ENCODE measurements around the gene LRRC61.

The LRRC61 gene

DNA sequence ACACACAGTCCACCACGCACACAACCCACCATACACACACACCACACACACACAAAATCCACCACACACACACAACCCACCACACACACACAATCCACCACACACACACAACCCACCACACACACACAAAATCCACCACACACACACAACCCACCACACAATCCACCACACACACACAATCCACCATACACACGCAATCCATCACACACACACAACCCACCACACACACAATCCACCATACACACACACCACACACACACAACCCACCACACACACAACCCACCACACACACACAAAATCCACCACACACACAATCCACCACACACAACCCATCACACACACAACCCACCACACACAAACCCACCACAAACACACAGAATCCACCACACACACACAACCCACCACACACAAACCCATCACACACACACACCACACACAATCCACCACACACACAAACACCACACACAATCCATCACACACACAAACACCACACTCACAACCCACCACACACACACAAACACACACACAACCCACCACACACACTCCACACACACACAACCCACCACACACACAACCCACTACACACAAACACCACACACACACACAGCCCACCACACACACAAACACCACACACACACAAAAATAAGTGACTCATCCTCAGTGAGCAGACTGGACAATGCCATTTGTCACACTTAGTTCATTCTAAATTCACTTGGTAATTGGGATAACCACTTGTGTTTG is 36.6 kb downstream of the LRRC61 start (continued):
- TF ChIP-seq ZNF350 (tag by site-specific recombination; IDR thresholded peaks at IDR 0.05) (no peak), ZNF530 (tag by site-specific recombination; IDR thresholded peaks at IDR 0.05; ENCODE audit: low read depth) (no peak), GLIS2 (tag by site-specific recombination; IDR thresholded peaks at IDR 0.05) (no peak), MZF1 (tag by site-specific recombination; IDR thresholded peaks at IDR 0.05; ENCODE audit: borderline replicate concordance) (no peak), ZNF140 (tag by site-specific recombination; IDR thresholded peaks at IDR 0.05) (no peak), ZNF558 (tag by site-specific recombination; IDR thresholded peaks at IDR 0.05) (no peak), ZNF701 (tag by site-specific recombination; IDR thresholded peaks at IDR 0.05) (no peak), YY1 (tag by site-specific recombination; IDR thresholded peaks at IDR 0.05) (no peak), ZNF624 (tag by site-specific recombination; IDR thresholded peaks at IDR 0.05) (no peak), KLF7 (tag by site-specific recombination; IDR thresholded peaks at IDR 0.05; ENCODE audit: borderline replicate concordance) (peak; percentile 64), IKZF3 (tag by site-specific recombination; IDR thresholded peaks at IDR 0.05) (no peak), KLF16 (tag by site-specific recombination; IDR thresholded peaks at IDR 0.05) (no peak), ZNF843 (tag by site-specific recombination; IDR thresholded peaks at IDR 0.05) (peak; percentile 91), OSR2 (tag by site-specific recombination; IDR thresholded peaks at IDR 0.05) (peak; percentile 94), ZBTB17 (tag by site-specific recombination; IDR thresholded peaks at IDR 0.05) (peak; percentile 90), ZNF138 (tag by site-specific recombination; IDR thresholded peaks at IDR 0.05; ENCODE audit: borderline replicate concordance) (no peak), ZNF223 (tag by site-specific recombination; IDR thresholded peaks at IDR 0.05) (no peak), ZNF626 (tag by site-specific recombination; IDR thresholded peaks at IDR 0.05) (no peak), ZNF23 (tag by site-specific recombination; IDR thresholded peaks at IDR 0.05; ENCODE audit: borderline replicate concordance) (no peak), SP3 (tag by site-specific recombination; IDR thresholded peaks at IDR 0.05) (no peak), ZNF596 (tag by site-specific recombination; IDR thresholded peaks at IDR 0.05) (no peak), ZNF501 (tag by site-specific recombination; IDR thresholded peaks at IDR 0.05) (peak; percentile 88), GLI2 (tag by site-specific recombination; IDR thresholded peaks at IDR 0.05; ENCODE audit: borderline replicate concordance, low read depth) (no peak; the same call in 1 of the 2 replicates), REPIN1 (tag by site-specific recombination; IDR thresholded peaks at IDR 0.05; ENCODE audit: low read depth) (no peak), ZNF433 (tag by site-specific recombination; IDR thresholded peaks at IDR 0.05; ENCODE audit: low read depth) (no peak), ZNF239 (tag by site-specific recombination; IDR thresholded peaks at IDR 0.05) (peak; percentile 95), ZNF629 (tag by site-specific recombination; IDR thresholded peaks at IDR 0.05) (peak; percentile 89)
- TF ChIP-seq, protein P1, sequence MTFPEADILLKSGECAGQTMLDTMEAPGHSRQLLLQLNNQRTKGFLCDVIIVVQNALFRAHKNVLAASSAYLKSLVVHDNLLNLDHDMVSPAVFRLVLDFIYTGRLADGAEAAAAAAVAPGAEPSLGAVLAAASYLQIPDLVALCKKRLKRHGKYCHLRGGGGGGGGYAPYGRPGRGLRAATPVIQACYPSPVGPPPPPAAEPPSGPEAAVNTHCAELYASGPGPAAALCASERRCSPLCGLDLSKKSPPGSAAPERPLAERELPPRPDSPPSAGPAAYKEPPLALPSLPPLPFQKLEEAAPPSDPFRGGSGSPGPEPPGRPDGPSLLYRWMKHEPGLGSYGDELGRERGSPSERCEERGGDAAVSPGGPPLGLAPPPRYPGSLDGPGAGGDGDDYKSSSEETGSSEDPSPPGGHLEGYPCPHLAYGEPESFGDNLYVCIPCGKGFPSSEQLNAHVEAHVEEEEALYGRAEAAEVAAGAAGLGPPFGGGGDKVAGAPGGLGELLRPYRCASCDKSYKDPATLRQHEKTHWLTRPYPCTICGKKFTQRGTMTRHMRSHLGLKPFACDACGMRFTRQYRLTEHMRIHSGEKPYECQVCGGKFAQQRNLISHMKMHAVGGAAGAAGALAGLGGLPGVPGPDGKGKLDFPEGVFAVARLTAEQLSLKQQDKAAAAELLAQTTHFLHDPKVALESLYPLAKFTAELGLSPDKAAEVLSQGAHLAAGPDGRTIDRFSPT (tag by site-specific recombination; IDR thresholded peaks at IDR 0.05) = peak; percentile 92; the same call in 1 of the 2 replicates
- TF ChIP-seq, protein P2, sequence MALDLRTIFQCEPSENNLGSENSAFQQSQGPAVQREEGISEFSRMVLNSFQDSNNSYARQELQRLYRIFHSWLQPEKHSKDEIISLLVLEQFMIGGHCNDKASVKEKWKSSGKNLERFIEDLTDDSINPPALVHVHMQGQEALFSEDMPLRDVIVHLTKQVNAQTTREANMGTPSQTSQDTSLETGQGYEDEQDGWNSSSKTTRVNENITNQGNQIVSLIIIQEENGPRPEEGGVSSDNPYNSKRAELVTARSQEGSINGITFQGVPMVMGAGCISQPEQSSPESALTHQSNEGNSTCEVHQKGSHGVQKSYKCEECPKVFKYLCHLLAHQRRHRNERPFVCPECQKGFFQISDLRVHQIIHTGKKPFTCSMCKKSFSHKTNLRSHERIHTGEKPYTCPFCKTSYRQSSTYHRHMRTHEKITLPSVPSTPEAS (tag by site-specific recombination; IDR thresholded peaks at IDR 0.05) = peak; percentile 94
- TF ChIP-seq, protein P3, sequence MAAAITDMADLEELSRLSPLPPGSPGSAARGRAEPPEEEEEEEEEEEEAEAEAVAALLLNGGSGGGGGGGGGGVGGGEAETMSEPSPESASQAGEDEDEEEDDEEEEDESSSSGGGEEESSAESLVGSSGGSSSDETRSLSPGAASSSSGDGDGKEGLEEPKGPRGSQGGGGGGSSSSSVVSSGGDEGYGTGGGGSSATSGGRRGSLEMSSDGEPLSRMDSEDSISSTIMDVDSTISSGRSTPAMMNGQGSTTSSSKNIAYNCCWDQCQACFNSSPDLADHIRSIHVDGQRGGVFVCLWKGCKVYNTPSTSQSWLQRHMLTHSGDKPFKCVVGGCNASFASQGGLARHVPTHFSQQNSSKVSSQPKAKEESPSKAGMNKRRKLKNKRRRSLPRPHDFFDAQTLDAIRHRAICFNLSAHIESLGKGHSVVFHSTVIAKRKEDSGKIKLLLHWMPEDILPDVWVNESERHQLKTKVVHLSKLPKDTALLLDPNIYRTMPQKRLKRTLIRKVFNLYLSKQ (tag by site-specific recombination; IDR thresholded peaks at IDR 0.05; ENCODE audit: borderline replicate concordance) = peak; percentile 79; the same call in 1 of the 2 replicates
- TF ChIP-seq, protein P4, sequence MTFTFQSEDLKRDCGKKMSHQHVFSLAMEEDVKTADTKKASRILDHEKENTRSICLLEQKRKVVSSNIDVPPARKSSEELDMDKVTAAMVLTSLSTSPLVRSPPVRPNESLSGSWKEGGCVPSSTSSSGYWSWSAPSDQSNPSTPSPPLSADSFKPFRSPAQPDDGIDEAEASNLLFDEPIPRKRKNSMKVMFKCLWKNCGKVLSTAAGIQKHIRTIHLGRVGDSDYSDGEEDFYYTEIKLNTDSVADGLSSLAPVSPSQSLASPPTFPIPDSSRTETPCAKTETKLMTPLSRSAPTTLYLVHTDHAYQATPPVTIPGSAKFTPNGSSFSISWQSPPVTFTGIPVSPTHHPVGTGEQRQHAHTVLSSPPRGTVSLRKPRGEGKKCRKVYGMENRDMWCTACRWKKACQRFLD (tag by site-specific recombination; IDR thresholded peaks at IDR 0.05) = no peak
- TF ChIP-seq, protein P5, sequence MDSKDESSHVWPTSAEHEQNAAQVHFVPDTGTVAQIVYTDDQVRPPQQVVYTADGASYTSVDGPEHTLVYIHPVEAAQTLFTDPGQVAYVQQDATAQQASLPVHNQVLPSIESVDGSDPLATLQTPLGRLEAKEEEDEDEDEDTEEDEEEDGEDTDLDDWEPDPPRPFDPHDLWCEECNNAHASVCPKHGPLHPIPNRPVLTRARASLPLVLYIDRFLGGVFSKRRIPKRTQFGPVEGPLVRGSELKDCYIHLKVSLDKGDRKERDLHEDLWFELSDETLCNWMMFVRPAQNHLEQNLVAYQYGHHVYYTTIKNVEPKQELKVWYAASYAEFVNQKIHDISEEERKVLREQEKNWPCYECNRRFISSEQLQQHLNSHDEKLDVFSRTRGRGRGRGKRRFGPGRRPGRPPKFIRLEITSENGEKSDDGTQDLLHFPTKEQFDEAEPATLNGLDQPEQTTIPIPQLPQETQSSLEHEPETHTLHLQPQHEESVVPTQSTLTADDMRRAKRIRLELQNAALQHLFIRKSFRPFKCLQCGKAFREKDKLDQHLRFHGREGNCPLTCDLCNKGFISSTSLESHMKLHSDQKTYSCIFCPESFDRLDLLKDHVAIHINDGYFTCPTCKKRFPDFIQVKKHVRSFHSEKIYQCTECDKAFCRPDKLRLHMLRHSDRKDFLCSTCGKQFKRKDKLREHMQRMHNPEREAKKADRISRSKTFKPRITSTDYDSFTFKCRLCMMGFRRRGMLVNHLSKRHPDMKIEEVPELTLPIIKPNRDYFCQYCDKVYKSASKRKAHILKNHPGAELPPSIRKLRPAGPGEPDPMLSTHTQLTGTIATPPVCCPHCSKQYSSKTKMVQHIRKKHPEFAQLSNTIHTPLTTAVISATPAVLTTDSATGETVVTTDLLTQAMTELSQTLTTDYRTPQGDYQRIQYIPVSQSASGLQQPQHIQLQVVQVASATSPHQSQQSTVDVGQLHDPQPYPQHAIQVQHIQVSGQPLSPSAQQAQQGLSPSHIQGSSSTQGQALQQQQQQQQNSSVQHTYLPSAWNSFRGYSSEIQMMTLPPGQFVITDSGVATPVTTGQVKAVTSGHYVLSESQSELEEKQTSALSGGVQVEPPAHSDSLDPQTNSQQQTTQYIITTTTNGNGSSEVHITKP (tag by site-specific recombination; IDR thresholded peaks at IDR 0.05) = peak; percentile 75
